Measurements from ENCODE around the gene PCNX2.
"Not testable (repeated sequence)": the region's sequence is repeated elsewhere in the genome, so short reads cannot be mapped to it uniquely, and the experiment has no call there.

The PCNX2 gene

GRCh38 chr1:233143241-233143640, 152.3 kb downstream of the PCNX2 start:
- no peak for DNase-seq

- DNase-seq = no peak
Observed at GRCh38 chr1:233140974-233141373, 154.6 kb downstream of the PCNX2 start.

GRCh38 chr1:233140499-233140898, 155.0 kb downstream of the PCNX2 start:
- DNase-seq = no peak

GRCh38 chr1:233138788-233139585, 156.5 kb downstream of the PCNX2 start:
- no peak for DNase-seq

GRCh38 chr1:233135833-233136232, 159.7 kb downstream of the PCNX2 start:
- no peak for DNase-seq

- DNase-seq = no peak
Observed at GRCh38 chr1:233132445-233132844, 163.1 kb downstream of the PCNX2 start.

GRCh38 chr1:233129031-233129430, 166.5 kb downstream of the PCNX2 start:
- DNase-seq = not testable (repeated sequence)

- no peak for DNase-seq
Observed at GRCh38 chr1:233127157-233127556, 168.4 kb downstream of the PCNX2 start.

- no peak for DNase-seq
Observed at GRCh38 chr1:233122779-233123178, 172.7 kb downstream of the PCNX2 start.

- DNase-seq = no peak
Observed at GRCh38 chr1:233121947-233122559, 173.5 kb downstream of the PCNX2 start.

GRCh38 chr1:233114860-233115259, 180.7 kb downstream of the PCNX2 start:
- no peak for DNase-seq

- DNase-seq = no peak
Observed at GRCh38 chr1:233114159-233114558, 181.4 kb downstream of the PCNX2 start.

- no peak for DNase-seq
Observed at GRCh38 chr1:233113009-233113879, 182.3 kb downstream of the PCNX2 start.

GRCh38 chr1:233112186-233113008, 183.1 kb downstream of the PCNX2 start:
- no peak for DNase-seq

GRCh38 chr1:233111731-233112130, 183.8 kb downstream of the PCNX2 start:
- no peak for DNase-seq

- no peak for DNase-seq
Observed at GRCh38 chr1:233109096-233109495, 186.4 kb downstream of the PCNX2 start.

- DNase-seq = not testable (repeated sequence)
Observed at GRCh38 chr1:233107716-233108130, 187.8 kb downstream of the PCNX2 start.

- DNase-seq = no peak
Observed at GRCh38 chr1:233107130-233107660, 188.3 kb downstream of the PCNX2 start.

- no peak for DNase-seq
Observed at GRCh38 chr1:233105225-233105624, 190.3 kb downstream of the PCNX2 start.

- DNase-seq = no peak
Observed at GRCh38 chr1:233102341-233102740, 193.2 kb downstream of the PCNX2 start.

GRCh38 chr1:233097959-233098580, 197.5 kb downstream of the PCNX2 start:
- no peak for DNase-seq

GRCh38 chr1:233097546-233097945, 198.0 kb downstream of the PCNX2 start:
- no peak for DNase-seq
